GM10847 (cell line): Measurements from ENCODE around the gene LRMDA.

Experiments
- POLR2A ChIP-seq: IDR thresholded peaks from 2 replicates; pipeline ENCODE4 v1.6.1; 2011; ENCODE audit not compliant: insufficient read length; ENCODE audit errors: extremely low read depth

The LRMDA gene

DNA sequence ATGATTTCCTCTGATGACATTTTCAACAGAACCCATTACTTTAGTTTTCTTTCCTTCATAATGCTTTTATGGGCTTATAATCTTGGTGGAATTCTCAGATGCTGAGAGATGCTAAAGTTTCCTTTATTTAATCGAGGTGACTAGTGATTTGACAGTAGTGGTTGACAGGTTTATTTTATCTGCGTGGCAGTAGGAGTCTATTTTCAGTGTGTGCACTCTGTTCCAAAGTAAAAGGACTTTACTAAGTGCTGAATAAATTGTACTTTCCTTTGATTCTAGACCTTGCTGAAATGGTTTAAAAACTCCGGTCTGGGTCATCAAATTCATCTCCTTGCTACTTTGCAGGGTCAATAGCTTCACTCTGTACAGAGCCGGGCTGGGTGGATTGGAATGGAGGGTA is 900.3 kb downstream of the LRMDA start:
- TF ChIP-seq POLR2A: no peak

DNA sequence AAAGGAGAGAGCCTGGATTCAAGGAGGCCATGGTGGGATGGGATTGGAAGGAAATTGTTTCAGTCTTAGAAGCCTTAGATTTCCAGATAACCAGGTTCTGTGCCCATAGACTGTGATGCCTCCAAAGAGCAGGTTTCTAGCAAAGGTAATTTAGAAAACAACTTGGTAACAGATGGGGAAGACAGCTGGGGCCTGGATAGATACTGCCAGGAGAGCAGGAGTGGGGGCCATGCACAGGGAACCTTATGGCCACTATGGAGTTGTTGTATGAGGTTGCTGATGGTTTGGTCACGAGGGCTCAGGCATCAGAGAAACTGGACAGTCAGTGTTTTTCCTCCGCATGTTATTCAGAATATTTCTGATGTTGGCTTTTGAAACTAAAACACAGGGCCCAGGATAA is 901.9 kb downstream of the LRMDA start:
- no peak for TF ChIP-seq POLR2A

DNA sequence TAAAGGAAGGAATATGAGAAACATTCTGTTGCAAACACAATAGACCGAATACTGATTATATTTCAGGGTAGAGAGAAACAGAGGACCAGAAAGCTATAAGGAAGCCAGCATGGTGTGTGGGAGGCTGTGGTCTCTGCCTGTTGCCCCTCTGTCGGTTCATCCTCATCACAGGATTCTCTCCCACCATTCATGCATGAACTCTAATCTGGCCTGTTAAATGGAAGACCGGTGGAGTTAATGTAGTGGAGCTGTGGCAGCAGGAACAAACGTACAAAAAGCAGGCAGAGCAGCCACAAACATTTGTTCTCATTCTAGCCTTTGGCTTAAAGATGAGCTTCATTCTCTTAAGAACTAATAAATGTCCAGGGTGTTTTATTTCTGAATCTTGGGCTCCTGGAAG is 902.4 kb downstream of the LRMDA start:
- no peak for TF ChIP-seq POLR2A

DNA sequence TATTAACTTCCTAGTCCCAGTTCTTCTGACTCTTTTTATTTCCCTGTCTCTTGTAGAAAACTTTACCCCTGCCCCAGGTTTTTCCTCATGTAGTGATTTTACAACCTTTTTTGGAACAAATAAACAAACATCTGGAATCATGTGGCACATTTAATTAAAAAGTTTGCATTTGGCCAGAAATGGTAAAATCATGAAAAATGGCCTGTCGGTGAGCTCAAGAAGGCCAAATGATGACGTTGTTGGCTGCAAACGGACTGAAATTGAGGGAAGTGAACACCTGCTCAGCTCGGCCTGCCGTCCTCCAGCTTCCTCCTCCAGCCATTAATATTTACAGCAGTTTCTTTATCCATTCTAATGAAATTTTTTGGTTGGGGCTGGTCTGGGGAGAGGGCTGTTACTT is 902.8 kb downstream of the LRMDA start:
- no peak for TF ChIP-seq POLR2A

DNA sequence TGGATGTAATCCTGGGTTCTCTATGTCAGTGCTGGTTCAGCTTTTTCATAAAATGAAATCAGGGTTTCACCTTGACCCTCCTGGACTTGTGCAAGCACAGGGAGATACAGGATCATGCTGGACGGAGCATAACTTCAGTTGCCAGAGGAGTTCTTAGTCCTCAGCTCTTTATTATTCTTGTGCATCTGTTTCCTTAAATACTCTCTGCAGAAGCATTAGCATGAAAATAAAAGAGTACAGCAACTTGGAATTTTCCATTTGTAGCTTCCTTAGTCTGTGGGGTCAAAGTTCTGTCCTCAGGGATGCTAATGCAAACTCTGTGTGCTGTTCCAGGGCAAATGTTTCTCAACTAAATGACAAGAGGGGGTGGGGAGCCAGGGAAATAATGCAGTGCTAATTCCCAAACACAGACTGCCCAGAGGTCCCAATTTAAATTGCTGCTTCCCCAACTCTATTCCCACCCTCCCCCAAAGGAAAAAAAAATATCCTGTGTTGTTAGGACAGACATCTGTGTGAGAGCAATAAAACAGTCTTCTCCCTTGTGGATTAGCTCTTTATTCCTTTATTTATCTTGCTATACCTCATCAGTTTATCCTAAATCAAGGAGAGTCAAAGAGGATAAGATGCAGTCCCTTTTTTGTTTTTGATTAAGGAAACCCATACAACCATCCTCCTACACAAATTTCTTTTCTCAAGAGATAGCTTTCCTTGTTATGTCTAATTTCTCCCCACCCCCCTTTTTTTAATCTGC is 905.0 kb downstream of the LRMDA start:
- no peak for TF ChIP-seq POLR2A

DNA sequence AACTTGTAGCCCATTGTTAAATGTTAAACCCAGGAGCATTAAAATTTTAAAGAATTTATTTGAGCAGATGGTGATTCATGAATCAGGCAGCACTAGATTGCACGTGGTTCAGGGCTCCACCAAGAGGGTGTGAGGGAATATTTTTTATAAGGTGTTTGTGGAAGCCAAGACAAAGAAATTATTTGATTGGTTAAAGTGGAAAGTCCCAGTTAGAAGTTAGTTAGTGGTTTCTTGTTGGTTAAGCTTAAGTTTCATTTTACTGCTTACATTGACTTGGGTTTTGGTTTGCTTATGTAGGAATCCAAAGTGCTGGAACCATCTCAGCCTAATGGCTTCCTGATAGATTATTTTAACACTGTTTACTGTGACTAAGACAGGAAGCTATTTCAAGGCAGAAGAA is 906.2 kb downstream of the LRMDA start:
- no peak for TF ChIP-seq POLR2A

DNA sequence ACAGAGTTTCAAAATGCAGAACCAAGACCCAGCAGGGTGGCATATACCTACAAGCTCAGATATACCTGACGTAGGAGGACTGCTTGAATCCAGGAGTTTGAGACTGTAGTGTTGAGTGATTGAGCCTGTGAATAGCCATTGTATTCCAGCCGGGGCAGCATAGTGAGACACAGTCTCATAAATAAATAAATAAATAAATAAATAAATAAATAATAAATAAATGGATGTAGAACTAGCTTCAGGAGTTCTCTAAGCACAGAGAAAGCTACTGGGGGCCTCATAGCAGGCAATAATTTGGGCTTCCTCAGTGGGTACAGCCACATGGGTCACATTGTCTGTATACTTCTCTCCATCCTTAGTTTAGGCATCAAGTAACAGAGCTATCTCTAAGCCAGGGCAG is 906.8 kb downstream of the LRMDA start:
- no peak for TF ChIP-seq POLR2A

DNA sequence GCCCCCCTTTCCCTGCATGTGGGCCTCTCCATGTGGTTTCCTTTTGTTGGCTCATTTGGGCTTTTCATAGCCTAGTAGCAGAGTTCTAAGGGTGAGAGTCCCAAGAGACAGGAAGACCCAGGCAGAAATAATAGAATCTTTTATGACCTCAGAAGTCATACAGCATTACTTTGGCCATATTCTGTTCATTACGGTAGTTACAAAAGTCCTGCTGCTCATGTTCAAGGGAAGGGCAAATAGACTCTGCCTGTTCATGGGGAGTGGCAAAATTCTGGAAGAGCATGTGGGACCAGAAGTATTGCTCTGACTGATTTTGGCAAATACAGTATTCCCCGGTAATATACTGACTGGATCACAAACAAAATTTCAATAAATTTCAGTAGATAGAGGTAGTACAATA is 910.3 kb downstream of the LRMDA start:
- TF ChIP-seq POLR2A: no peak

DNA sequence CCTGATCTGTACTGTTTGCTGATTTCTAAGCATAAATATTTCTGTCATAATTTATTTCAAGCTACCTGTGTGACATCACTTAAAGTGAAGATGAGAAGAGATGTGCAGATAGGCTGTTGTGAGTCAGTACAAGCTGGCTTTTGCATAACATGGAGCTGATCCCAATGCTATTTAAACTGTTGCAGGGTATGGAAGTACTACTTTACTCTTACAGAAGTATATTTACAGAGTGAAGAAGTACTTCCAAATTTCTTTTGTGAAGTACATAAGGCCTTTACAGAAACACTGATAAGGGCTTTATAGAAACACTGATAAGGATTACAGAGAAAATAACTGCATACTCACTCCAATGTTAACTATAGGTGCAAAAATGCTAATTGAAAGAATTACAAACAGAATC is 911.6 kb downstream of the LRMDA start:
- TF ChIP-seq POLR2A: no peak

DNA sequence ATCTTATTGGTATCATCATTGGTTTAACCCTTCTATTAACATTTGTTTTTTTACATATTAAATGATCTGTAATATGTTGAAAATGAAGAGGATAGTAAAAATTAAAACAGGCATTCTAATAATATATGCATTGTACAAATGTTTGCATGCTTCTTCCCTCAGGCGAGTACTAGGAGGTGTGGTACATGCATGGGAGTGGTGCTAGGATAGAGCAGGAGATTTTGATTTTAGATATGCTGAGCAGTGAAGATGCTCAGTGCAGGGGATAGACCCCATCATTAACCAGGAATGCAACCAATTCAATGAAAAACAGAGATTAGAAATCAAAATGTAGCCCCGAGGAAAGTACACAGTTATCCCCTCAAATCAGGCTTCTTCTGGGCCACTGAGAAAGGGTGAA is 916.4 kb downstream of the LRMDA start:
- TF ChIP-seq POLR2A: no peak

DNA sequence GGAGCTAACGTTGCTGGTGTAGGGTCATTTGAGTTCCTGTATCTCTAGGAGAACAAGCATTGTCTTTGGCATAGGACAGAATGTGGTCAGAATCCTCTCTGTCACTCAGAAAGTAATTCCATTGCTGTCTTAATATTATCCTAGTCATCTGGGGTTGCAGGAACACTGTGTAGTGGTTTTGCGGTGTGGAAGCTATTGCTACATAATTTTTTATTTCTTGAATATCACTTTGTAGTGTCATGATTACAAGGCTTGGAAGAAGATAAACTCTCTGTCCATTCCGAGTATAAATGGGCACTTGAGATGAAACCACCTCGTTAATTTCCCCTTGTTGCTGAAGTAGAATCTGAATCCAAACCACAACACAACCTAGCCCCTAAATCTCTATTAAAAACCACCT is 919.2 kb downstream of the LRMDA start:
- no peak for TF ChIP-seq POLR2A

DNA sequence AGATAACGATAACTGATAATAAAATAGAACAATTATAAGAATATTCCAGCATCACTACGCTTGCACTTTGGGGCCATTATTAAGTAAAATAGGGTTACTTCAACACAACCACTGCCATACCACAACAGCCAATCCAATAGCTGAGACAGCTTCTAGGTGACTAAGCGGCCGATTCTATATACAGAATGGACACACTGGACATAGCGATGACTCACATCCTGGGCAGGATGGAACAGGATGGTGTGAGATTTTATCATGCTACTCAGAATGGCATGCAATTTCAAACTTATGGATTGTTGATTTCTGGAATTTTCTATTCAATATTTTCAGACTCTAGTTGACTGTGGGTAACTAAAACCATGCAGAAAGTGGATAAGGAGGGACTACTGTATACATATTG is 920.9 kb downstream of the LRMDA start:
- no peak for TF ChIP-seq POLR2A

DNA sequence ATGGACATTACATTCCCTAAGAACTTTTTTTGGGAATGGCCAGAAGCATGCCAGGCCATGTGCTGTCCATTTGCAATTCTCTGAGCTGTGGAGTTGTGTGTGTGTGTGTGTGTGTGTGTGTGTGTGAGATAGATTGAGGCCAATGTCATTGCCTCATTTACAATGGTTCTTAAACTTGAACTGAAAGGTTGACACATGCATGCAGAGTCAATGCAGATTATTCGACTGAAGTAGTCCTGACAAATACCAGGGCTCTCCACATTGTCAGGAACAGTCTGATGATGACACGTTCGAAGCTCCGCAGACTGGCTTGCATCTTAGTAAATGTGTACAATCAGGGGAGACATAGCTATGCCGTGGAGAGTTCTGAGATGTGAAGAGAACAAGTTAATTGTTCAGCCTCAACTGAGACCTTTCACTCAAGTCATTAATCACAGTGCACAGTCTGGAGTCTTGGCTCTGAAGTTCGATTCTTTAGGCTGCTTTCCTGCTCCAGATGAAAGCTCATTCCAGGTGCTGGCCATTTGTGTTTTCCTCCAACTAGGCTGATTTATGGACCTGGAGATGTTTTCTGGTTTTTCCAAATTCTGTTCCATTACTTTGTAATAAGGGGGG is 921.9 kb downstream of the LRMDA start:
- no peak for TF ChIP-seq POLR2A

DNA sequence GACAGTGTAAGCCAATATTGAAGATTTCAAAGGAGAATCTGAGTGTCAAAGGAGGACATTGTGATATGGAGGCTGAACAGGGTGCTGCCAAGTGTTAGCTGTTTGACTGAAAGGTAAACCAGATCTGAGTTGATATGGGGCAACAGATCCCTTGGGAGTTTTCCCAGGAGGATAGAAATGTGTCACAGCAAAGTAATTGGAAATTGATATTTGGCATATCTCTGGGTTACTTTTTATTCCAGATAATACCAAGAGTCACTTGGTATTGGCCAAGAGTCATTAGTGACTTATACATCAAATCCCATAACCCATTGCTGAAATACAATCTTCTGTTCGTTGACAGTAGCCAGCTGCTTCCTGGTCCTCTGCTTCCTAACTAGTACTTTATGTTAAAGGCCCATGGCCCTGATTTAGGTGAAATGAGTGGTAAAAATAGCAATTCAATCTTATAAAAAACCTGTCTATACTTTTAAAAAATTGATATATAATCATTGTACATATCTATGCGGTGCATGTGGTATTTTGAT is 922.9 kb downstream of the LRMDA start:
- TF ChIP-seq POLR2A: no peak

DNA sequence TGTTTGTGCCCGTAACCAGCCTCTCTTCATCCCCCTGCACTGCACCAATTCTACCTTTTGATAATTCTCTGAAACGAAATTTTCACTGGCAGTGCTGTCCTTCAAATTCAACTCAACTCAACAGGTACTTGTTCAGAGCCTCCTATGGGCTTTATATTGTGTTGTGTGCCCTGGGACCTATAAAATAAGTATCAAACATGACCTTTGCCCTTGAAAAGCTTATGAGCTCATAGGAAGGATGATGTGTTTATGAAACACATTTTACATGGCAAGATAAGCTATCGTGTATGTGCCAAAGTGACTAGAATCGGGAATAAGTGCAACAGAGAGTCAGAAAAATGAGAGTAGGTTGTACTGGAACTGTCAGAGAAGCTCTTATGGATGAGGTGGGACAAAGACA is 923.5 kb downstream of the LRMDA start:
- no peak for TF ChIP-seq POLR2A

DNA sequence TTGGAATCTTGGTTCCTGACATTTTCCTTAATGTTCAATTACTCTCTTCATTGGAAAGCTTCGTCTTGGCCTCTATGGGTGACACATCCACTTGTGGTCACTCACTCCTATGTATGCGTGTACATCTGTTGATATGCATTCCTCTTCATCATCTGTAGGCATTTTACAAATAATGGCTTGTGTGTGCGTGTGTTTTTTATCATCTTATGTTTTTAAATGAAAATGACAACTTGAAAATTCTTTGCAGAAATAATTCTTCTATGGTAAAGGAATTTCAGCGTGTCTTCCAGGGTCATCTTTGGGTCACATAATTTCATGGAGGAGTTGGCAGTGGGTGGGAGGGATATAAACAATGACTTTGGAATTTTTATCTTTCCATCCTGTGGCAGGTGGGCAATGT is 925.1 kb downstream of the LRMDA start:
- no peak for TF ChIP-seq POLR2A
